SJSA1 (cell line): ENCODE measurements around the gene SARNP. TPM values are rescaled to one million over a fixed set of nuclear protein-coding genes. Genes with fewer than 3 reads are reported as not detected.
A peak's percentile ranks its signal among the peaks of the same experiment; 100 is the strongest.

ENCODE experiments used
- DNase-seq, 2 experiments: peaks; one replicate each; pipeline ENCODE4 v3.0.0-alpha.2; 2015 to 2020; ENCODE audit warnings: low spot score in 2 of 2, low read depth in 1 of 2
- H3K27ac ChIP-seq: fragments of 250-450 bp; sonication (Bioruptor Pico); 2 replicates; pipeline ENCODE4 v1.5.1; 2020; ENCODE audit warnings: mild to moderate bottlenecking, moderate library complexity
- H3K27me3 ChIP-seq: fragments of 250-450 bp; sonication (Bioruptor Pico); replicated peaks from 2 replicates; pipeline ENCODE4 v1.5.1; 2020; ENCODE audit warnings: mild to moderate bottlenecking, moderate library complexity
- H3K36me3 ChIP-seq: fragments of 250-450 bp; sonication (Bioruptor Pico); 2 replicates; pipeline ENCODE4 v1.5.1; 2020; ENCODE audit warnings: mild to moderate bottlenecking
- H3K4me1 ChIP-seq: fragments of 250-450 bp; sonication (Bioruptor Pico); replicated peaks from 2 replicates; pipeline ENCODE4 v1.6.1; 2021; ENCODE audit warnings: mild to moderate bottlenecking
- H3K4me3 ChIP-seq: fragments of 250-450 bp; sonication (Bioruptor Pico); 2 replicates; pipeline ENCODE4 v1.5.1; 2020; ENCODE audit warnings: mild to moderate bottlenecking
- H3K9me3 ChIP-seq: fragments of 250-450 bp; sonication (Bioruptor Pico); replicated peaks from 2 replicates; pipeline ENCODE4 v1.5.1; 2020; ENCODE audit warnings: mild to moderate bottlenecking
- total RNA-seq: library from RNA; depleted of rRNA; stranded (reverse); fragments of >200 nt; shearing (Covaris generic); gene quantifications from 2 replicates; pipeline ENCODE4 v1.2.3, GENCODE V29; 2014

SARNP gene
- total RNA-seq, 1 experiment from 2014 or later = 124 TPM

DNA sequence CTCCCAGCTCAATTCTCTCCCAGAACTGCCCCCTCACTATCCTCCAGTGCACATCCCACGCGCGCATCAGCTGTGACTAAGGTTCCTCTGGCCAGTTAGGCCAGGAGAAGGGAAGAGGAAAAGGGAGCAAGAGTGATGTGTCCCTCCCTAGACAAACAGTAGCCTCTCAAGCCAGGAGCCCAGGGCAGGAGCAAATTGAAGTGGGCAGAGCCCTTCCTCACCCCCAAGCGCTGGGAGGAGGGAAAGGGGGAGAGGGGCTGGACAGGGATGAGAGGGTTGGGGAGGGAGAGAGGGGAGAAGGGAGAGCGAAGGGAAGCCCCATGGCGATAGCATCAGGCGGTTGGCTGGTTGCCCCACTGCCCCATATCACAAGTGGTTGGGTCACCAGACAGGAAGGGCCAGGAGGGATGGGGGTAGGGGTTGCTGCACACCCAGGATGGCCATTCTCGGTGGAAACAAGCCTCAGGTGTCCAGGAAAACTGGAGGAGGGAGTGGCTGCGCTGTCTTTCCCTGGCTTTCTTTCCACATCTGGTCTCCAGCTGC is 89.8 kb downstream of the SARNP start:
- Histone ChIP-seq H3K27ac (peak overlapping the region; percentile 94), H3K9me3 (no peaks in the 10 kb centered on the region), H3K4me3 (peak overlapping the region; percentile 56), H3K36me3 (peaks cover 56% of the 10 kb centered on the region), H3K27me3 (no peaks in the 10 kb centered on the region), H3K4me1 (peaks cover 34% of the 10 kb centered on the region)
- no peak for DNase-seq

- no peaks in the 10 kb centered on the region for H3K27me3 ChIP-seq
- no peaks in the 10 kb centered on the region for H3K9me3 ChIP-seq
- DNase-seq = no peak
- H3K36me3 ChIP-seq = peaks cover 60% of the 10 kb centered on the region
- peak overlapping the region; percentile 56 for H3K4me3 ChIP-seq
- no peak overlapping the region for H3K27ac ChIP-seq
- H3K4me1 ChIP-seq = peaks cover 34% of the 10 kb centered on the region
These were observed 90.6 kb downstream of the SARNP start for GRCh38 chr12:55726971-55727370.

DNA sequence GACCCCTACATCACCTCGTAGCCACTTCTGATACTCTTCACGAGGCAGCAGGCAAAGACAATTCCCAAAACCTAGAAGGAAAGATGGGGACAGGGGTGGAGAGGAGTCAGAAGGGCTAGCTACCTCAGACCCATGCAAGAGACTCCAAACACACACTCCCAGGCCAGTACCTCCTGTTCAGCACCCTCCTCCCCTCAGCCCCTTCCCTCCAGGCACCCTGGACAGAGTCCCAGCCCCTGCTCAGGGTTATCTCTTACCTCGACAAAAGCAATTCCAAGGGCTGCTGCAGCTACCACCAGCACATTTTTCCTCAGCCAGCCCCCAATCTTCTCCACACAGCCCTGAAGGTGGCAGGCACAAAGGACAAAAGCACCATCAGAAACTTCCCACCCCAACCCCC is 92.0 kb downstream of the SARNP start:
- no peak for DNase-seq
- Histone ChIP-seq H3K36me3 (peaks cover 62% of the 10 kb centered on the region), H3K27ac (no peak overlapping the region), H3K4me3 (no peak overlapping the region), H3K9me3 (no peaks in the 10 kb centered on the region), H3K27me3 (no peaks in the 10 kb centered on the region), H3K4me1 (peaks cover 44% of the 10 kb centered on the region)

DNA sequence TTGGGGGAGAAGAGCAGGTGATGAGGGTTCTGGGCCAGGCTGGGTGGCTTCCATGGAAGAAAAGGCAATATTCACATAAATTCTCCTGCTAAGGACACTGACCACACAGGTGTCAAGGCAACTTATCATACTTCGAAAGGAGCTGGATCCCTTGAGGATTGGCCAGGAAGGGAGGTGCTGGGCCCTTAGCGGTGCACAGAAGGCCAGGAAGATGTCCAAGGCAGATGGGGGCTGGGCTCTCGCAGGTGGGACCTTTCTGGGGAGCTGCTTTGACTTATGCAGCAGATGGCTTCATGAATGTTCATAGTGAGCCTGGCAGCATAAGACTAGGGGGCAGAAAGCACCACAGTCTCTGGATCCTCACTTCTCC is 92.6 kb downstream of the SARNP start:
- H3K27me3 ChIP-seq = no peaks in the 10 kb centered on the region
- H3K27ac ChIP-seq = no peak overlapping the region
- no peaks in the 10 kb centered on the region for H3K9me3 ChIP-seq
- H3K36me3 ChIP-seq = peaks cover 66% of the 10 kb centered on the region
- H3K4me3 ChIP-seq = no peak overlapping the region
- H3K4me1 ChIP-seq = peaks cover 39% of the 10 kb centered on the region
- DNase-seq = no peak

GRCh38 chr12:55724226-55724939 is 93.1 kb downstream of the SARNP start:
- Histone ChIP-seq H3K4me3 (no peak overlapping the region), H3K27ac (no peak overlapping the region), H3K9me3 (no peaks in the 10 kb centered on the region), H3K36me3 (peaks cover 66% of the 10 kb centered on the region), H3K27me3 (no peaks in the 10 kb centered on the region), H3K4me1 (peaks cover 34% of the 10 kb centered on the region)
- peak in 1 of 2 experiments; percentile 70 for DNase-seq

- DNase-seq = no peak
- Histone ChIP-seq H3K27me3 (no peaks in the 10 kb centered on the region), H3K4me3 (no peak overlapping the region), H3K4me1 (peaks cover 30% of the 10 kb centered on the region), H3K27ac (no peak overlapping the region), H3K36me3 (peaks cover 66% of the 10 kb centered on the region), H3K9me3 (no peaks in the 10 kb centered on the region)
These were observed 93.9 kb downstream of the SARNP start for GRCh38 chr12:55723516-55724225.

- Histone ChIP-seq H3K27ac (no peak overlapping the region), H3K4me3 (no peak overlapping the region), H3K4me1 (peaks cover 34% of the 10 kb centered on the region), H3K9me3 (no peaks in the 10 kb centered on the region), H3K27me3 (no peaks in the 10 kb centered on the region), H3K36me3 (peaks cover 62% of the 10 kb centered on the region)
- no peak for DNase-seq
These were observed 94.6 kb downstream of the SARNP start for GRCh38 chr12:55722948-55723347.

DNA sequence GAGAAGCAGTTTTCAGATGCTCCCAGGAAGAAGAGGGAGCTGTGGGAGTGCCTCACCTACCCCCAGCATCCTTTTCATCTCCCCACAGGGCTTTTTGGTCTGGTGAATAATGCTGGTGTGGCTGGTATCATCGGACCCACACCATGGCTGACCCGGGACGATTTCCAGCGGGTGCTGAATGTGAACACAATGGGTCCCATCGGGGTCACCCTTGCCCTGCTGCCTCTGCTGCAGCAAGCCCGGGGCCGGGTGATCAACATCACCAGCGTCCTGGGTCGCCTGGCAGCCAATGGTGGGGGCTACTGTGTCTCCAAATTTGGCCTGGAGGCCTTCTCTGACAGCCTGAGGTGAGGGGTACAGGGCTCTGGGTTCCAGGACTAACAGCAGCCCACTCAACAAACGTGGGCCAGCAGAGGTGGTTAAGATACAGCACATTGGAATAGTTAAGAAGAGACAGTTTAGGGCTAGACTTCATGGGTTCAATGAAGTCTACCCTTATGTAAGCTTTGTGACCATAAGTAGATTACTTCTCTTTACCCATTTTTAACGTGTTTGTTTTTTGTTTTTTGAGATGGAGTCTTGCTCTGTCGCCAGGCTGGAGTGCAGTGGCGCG is 95.8 kb downstream of the SARNP start:
- H3K4me3 ChIP-seq = no peak overlapping the region

DNA sequence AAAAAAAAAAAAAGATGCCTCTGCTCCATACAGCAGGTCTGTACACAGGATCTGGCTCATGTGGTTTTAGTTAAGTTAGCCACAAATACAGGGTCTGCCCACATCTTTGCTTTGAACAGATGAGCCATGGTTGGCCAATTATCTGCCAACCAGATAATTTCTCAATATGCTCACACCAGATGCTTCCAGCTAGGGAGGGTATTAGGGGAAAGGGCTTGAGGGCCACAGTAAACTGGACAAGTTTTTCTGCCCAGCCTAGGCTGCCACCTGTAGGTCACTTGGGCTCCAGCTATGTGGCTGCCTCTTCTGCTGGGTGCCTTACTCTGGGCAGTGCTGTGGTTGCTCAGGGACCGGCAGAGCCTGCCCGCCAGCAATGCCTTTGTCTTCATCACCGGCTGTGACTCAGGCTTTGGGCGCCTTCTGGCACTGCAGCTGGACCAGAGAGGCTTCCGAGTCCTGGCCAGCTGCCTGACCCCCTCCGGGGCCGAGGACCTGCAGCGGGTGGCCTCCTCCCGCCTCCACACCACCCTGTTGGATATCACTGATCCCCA is 96.6 kb downstream of the SARNP start:
- DNase-seq = peak; percentile 70 to 94
- H3K36me3 ChIP-seq = peaks cover 42% of the 10 kb centered on the region
- H3K4me1 ChIP-seq = peaks cover 35% of the 10 kb centered on the region
- no peaks in the 10 kb centered on the region for H3K27me3 ChIP-seq
- no peak overlapping the region for H3K4me3 ChIP-seq
- no peaks in the 10 kb centered on the region for H3K9me3 ChIP-seq
- H3K27ac ChIP-seq = no peak overlapping the region

More for the DNA sequence above, 95.8 kb downstream of the SARNP start:
- Histone ChIP-seq H3K9me3 (no peaks in the 10 kb centered on the region), H3K27me3 (no peaks in the 10 kb centered on the region), H3K36me3 (peaks cover 50% of the 10 kb centered on the region), H3K27ac (no peak overlapping the region), H3K4me1 (peaks cover 34% of the 10 kb centered on the region)
- DNase-seq = no peak

DNA sequence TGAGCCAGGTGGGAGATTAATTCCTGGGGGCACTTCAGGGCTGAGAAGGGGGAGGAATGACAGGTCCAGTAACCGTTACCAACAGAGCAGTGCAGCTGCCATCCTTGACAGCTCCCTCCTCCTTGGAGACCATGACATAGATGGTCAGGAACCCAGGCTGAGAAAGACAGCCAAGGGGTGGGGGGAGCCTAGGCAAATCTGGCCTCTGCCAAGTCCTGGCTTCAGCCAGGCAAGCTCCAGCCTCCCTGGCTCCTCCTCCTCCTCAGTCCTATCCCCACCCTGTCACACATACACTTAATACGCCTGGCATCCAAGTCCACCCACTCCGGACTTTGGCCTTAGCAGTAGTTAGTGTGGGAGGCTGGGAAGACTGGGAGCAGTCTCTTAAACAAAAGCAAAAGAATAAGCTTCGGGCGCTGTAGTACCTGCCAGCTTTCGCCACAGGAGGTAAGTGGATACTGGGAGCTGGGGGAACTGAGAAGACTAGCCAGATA is 97.4 kb downstream of the SARNP start, which contains the start of gene RDH5:
TSS of gene RDH5 (plus strand) at position 323 of the 494 bp plus-strand sequence. CDS start 792 bp downstream, outside the sequence.
- no peak within 1 kb of the TSS for H3K4me3 ChIP-seq
- DNase-seq = no peak
- H3K27ac ChIP-seq = no peak within 1 kb of the TSS
- no peaks in the 10 kb centered on the region for H3K9me3 ChIP-seq
- peaks cover 42% of the 10 kb centered on the region for H3K4me1 ChIP-seq
- H3K27me3 ChIP-seq = no peaks in the 10 kb centered on the region
- H3K36me3 ChIP-seq = peaks cover 34% of the 10 kb centered on the region

GRCh38 chr12:55719371-55719770 is 98.2 kb downstream of the SARNP start:
- Histone ChIP-seq H3K9me3 (no peaks in the 10 kb centered on the region), H3K27ac (no peak overlapping the region), H3K36me3 (peaks cover 26% of the 10 kb centered on the region), H3K4me1 (peaks cover 42% of the 10 kb centered on the region), H3K4me3 (no peak overlapping the region), H3K27me3 (no peaks in the 10 kb centered on the region)
- DNase-seq = no peak

GRCh38 chr12:55718624-55719275 is 98.8 kb downstream of the SARNP start:
- H3K4me3 ChIP-seq = no peak overlapping the region
- H3K4me1 ChIP-seq = peaks cover 42% of the 10 kb centered on the region
- no peaks in the 10 kb centered on the region for H3K9me3 ChIP-seq
- peaks cover 20% of the 10 kb centered on the region for H3K36me3 ChIP-seq
- H3K27ac ChIP-seq = no peak overlapping the region
- no peak for DNase-seq
- no peaks in the 10 kb centered on the region for H3K27me3 ChIP-seq

- Histone ChIP-seq H3K27me3 (no peaks in the 10 kb centered on the region), H3K4me1 (peaks cover 42% of the 10 kb centered on the region), H3K27ac (no peak overlapping the region), H3K4me3 (no peak overlapping the region), H3K36me3 (peaks cover 13% of the 10 kb centered on the region), H3K9me3 (no peaks in the 10 kb centered on the region)
- no peak for DNase-seq
These were observed 99.5 kb downstream of the SARNP start for GRCh38 chr12:55718015-55718414.
